ENCODE measurements around the gene CAMTA1.
A peak's percentile ranks its signal among the peaks of the same experiment; 100 is the strongest.

Gene CAMTA1

GRCh38 chr1:6783221-6783620 lies 2.0 kb upstream of the CAMTA1 start:
- H3K79me2 ChIP-seq (ENCODE audit: insufficient read depth, low read length), result peaks cover 24% of the 10 kb centered on the region
- TF ChIP-seq EZH2phosphoT487 (conservative IDR thresholded peaks at IDR 0.05; ENCODE audit: low read length) (no peak), CTCF (IDR thresholded peaks at IDR 0.05; ENCODE audit: insufficient read depth, low read length, poor library complexity, severe bottlenecking) (no peak)
- H3K27me3 ChIP-seq (ENCODE audit: low read length), result no peaks in the 10 kb centered on the region
- H3K36me3 ChIP-seq (ENCODE audit: low read length), result no peaks in the 10 kb centered on the region
- H3K27ac ChIP-seq (ENCODE audit: low read depth, low read length), result no peak overlapping the region
- H2AFZ ChIP-seq (ENCODE audit: low read depth, low read length, severe bottlenecking), result no peak overlapping the region
- peak overlapping the region; percentile 97 for H3K9ac ChIP-seq (ENCODE audit: low read length)
- H3F3A ChIP-seq (ENCODE audit: insufficient read depth), result 0 out of 2 replicates have a peak, but pooled peaks cover 5% of the 10 kb centered on the region
- peak overlapping the region; percentile 92 for H3K4me2 ChIP-seq (ENCODE audit: low read depth, low read length, poor library complexity, severe bottlenecking)
- no peaks in the 10 kb centered on the region for H3K9me2 ChIP-seq (replicated peaks; ENCODE audit: insufficient read depth, low read length)
- H4K20me1 ChIP-seq (ENCODE audit: low read depth, low read length), result peaks cover 12% of the 10 kb centered on the region
- H3K4me3 ChIP-seq (ENCODE audit: insufficient read depth, low read length, poor library complexity, severe bottlenecking), result peak overlapping the region; percentile 90
- H3K9me3 ChIP-seq (ENCODE audit: insufficient read depth, low read length), result no peaks in the 10 kb centered on the region

GRCh38 chr1:6783936-6784559 lies 1.2 kb upstream of the CAMTA1 start:
- Histone ChIP-seq H3F3A (ENCODE audit: insufficient read depth) (0 out of 2 replicates have a peak, but pooled peaks cover 5% of the 10 kb centered on the region), H3K27me3 (ENCODE audit: low read length) (no peaks in the 10 kb centered on the region), H3K9me2 (replicated peaks; ENCODE audit: insufficient read depth, low read length) (no peaks in the 10 kb centered on the region), H3K79me2 (ENCODE audit: insufficient read depth, low read length) (peaks cover 32% of the 10 kb centered on the region), H4K20me1 (ENCODE audit: low read depth, low read length) (peaks cover 12% of the 10 kb centered on the region), H3K4me2 (ENCODE audit: low read depth, low read length, poor library complexity, severe bottlenecking) (peak overlapping the region; percentile 92), H3K36me3 (ENCODE audit: low read length) (no peaks in the 10 kb centered on the region), H3K4me3 (ENCODE audit: insufficient read depth, low read length, poor library complexity, severe bottlenecking) (peak overlapping the region; percentile 90), H3K9ac (ENCODE audit: low read length) (peak overlapping the region; percentile 97), H3K27ac (ENCODE audit: low read depth, low read length) (peak overlapping the region; percentile 41), H3K9me3 (ENCODE audit: insufficient read depth, low read length) (no peaks in the 10 kb centered on the region), H2AFZ (ENCODE audit: low read depth, low read length, severe bottlenecking) (peak overlapping the region; percentile 100)
- TF ChIP-seq EZH2phosphoT487 (conservative IDR thresholded peaks at IDR 0.05; ENCODE audit: low read length) (no peak), CTCF (IDR thresholded peaks at IDR 0.05; ENCODE audit: insufficient read depth, low read length, poor library complexity, severe bottlenecking) (no peak)

- Histone ChIP-seq H3K4me2 (ENCODE audit: low read depth, low read length, poor library complexity, severe bottlenecking) (peak overlapping the region; percentile 92), H3K36me3 (ENCODE audit: low read length) (no peaks in the 10 kb centered on the region), H3K9me3 (ENCODE audit: insufficient read depth, low read length) (no peaks in the 10 kb centered on the region)
Observed at GRCh38 chr1:6784560-6785317, 515 bp upstream of the CAMTA1 start.

More at GRCh38 chr1:6784560-6785317, 515 bp upstream of the CAMTA1 start:
- Histone ChIP-seq H3K9me2 (replicated peaks; ENCODE audit: insufficient read depth, low read length) (no peaks in the 10 kb centered on the region), H3K4me3 (ENCODE audit: insufficient read depth, low read length, poor library complexity, severe bottlenecking) (peak overlapping the region; percentile 90), H3K9ac (ENCODE audit: low read length) (peak overlapping the region; percentile 97), H4K20me1 (ENCODE audit: low read depth, low read length) (peaks cover 12% of the 10 kb centered on the region), H3K27ac (ENCODE audit: low read depth, low read length) (peak overlapping the region; percentile 56), H3K79me2 (ENCODE audit: insufficient read depth, low read length) (peaks cover 39% of the 10 kb centered on the region), H2AFZ (ENCODE audit: low read depth, low read length, severe bottlenecking) (peak overlapping the region; percentile 100), H3K27me3 (ENCODE audit: low read length) (no peaks in the 10 kb centered on the region), H3F3A (ENCODE audit: insufficient read depth) (0 out of 2 replicates have a peak, but pooled peaks cover 5% of the 10 kb centered on the region)
- TF ChIP-seq EZH2phosphoT487 (conservative IDR thresholded peaks at IDR 0.05; ENCODE audit: low read length) (no peak), CTCF (IDR thresholded peaks at IDR 0.05; ENCODE audit: insufficient read depth, low read length, poor library complexity, severe bottlenecking) (no peak)

All from SU-DHL-6 (cell line).